Measurements from ENCODE around the gene CD274. TPM values are rescaled to one million over a fixed set of nuclear protein-coding genes. Genes with fewer than 3 reads are reported as not detected.

Gene CD274
- total and polyA plus RNA-seq, 2 of the 8 experiments (the other 6 are each of a cell fraction or from before 2014, with no cell fraction given): 0.08 to 0.15 TPM

GRCh38 chr9:5429873-5430564 is 20.3 kb upstream of the CD274 start (continued):
- TF ChIP-seq POLR2AphosphoS5 (IDR thresholded peaks at IDR 0.05; ENCODE audit: low read depth, low read length) (no peak), EZH2 (IDR thresholded peaks at IDR 0.05; ENCODE audit: low read depth, low read length, severe bottlenecking) (no peak), RAD21 (IDR thresholded peaks at IDR 0.05 in 1 of 2, conservative IDR thresholded peaks at IDR 0.05 in 1 of 2; ENCODE audit: low read depth in 2 of 2, low read length in 2 of 2) (no peak), CBX8 (IDR thresholded peaks at IDR 0.05; ENCODE audit: borderline replicate concordance, low read depth, low read length) (no peak), HDAC6 (IDR thresholded peaks at IDR 0.05; ENCODE audit: low read depth, low read length) (no peak), GABPA (IDR thresholded peaks at IDR 0.05; ENCODE audit: borderline replicate concordance, insufficient read depth, low read length) (no peak), RBBP5 (IDR thresholded peaks at IDR 0.05; ENCODE audit: borderline replicate concordance, low read depth, low read length) (no peak), MAX (IDR thresholded peaks at IDR 0.05) (no peak), MAFK (IDR thresholded peaks at IDR 0.05; ENCODE audit: low read depth, low read length) (no peak)
